ENCODE results near the gene TSEN15. TPM values are rescaled to one million over a fixed set of nuclear protein-coding genes. Genes with fewer than 3 reads are reported as not detected.

Gene TSEN15
- total and polyA plus RNA-seq, 7 donors = 15.9 to 38.7 (median 22.3) TPM

- TF ChIP-seq, protein P1, sequence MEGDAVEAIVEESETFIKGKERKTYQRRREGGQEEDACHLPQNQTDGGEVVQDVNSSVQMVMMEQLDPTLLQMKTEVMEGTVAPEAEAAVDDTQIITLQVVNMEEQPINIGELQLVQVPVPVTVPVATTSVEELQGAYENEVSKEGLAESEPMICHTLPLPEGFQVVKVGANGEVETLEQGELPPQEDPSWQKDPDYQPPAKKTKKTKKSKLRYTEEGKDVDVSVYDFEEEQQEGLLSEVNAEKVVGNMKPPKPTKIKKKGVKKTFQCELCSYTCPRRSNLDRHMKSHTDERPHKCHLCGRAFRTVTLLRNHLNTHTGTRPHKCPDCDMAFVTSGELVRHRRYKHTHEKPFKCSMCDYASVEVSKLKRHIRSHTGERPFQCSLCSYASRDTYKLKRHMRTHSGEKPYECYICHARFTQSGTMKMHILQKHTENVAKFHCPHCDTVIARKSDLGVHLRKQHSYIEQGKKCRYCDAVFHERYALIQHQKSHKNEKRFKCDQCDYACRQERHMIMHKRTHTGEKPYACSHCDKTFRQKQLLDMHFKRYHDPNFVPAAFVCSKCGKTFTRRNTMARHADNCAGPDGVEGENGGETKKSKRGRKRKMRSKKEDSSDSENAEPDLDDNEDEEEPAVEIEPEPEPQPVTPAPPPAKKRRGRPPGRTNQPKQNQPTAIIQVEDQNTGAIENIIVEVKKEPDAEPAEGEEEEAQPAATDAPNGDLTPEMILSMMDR (IDR thresholded peaks at IDR 0.05) = no peak
- intact Hi-C loops (cut with DNase I) = loop anchor here in 1 of 2 donors (10.0 kb wide), 1 partner anchor 404 kb away; no protein-coding TSS in a partner anchor
- DNase-seq (no peak), ATAC-seq (no peak)
- no peaks in the 10 kb centered on the region for H3K36me3 ChIP-seq (ENCODE audit: insufficient read depth in 1 of 2, low read depth in 1 of 2)
- WGBS, 3 donors = 62 to 75% (median 65%) methylated on average over 4 of the region's 4 CpGs
- no peak overlapping the region for H3K4me3 ChIP-seq
- H3K4me1 ChIP-seq = peaks cover 19% of the 10 kb centered on the region
- no peak overlapping the region for H3K27ac ChIP-seq
- no peaks in the 10 kb centered on the region for H3K27me3 ChIP-seq (ENCODE audit: insufficient read depth in 3 of 3, low read length in 2 of 3)
- no peaks in the 10 kb centered on the region for H3K9me3 ChIP-seq
Measured at GRCh38 chr1:184048561-184049240, 2.8 kb upstream of the TSEN15 start.

DNA sequence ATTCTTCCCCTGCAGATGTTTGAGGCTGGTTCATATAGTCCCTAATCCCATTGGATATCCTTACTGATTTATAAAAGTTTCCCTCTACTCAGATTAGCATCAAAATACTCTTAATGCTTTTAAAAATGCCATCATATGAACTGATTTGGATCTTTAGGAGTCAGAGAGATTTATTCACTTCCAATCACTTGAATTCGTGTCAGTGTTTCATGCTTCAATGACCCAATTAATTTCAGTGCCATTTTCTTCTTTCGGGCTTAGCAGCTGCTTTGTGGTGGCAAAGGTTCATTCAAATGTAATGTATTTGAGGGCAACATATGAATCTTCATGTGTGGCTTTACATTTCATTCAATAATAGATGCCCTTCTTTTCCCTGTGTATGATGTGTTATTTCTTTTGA, 2.2 kb upstream of the TSEN15 start:
- peaks cover 23% of the 10 kb centered on the region for H3K4me1 ChIP-seq
- H3K9me3 ChIP-seq = no peaks in the 10 kb centered on the region
- no peaks in the 10 kb centered on the region for H3K27me3 ChIP-seq (ENCODE audit: insufficient read depth in 3 of 3, low read length in 2 of 3)
- TF ChIP-seq, protein P1 (IDR thresholded peaks at IDR 0.05) = no peak
- H3K4me3 ChIP-seq = no peak overlapping the region
- DNase-seq (no peak), ATAC-seq (no peak)
- H3K27ac ChIP-seq = no peak overlapping the region
- 82 to 90% (median 87%) methylated on average over 2 of the region's 2 CpGs for WGBS, 3 donors
- H3K36me3 ChIP-seq (ENCODE audit: insufficient read depth in 1 of 2, low read depth in 1 of 2) = no peaks in the 10 kb centered on the region
- intact Hi-C loops (cut with DNase I) = loop anchor here in 1 of 2 donors (10.0 kb wide), 1 partner anchor 404 kb away; no protein-coding TSS in a partner anchor

- no peaks in the 10 kb centered on the region for H3K9me3 ChIP-seq
- peaks cover 23% of the 10 kb centered on the region for H3K4me1 ChIP-seq
- TF ChIP-seq, protein P1 (IDR thresholded peaks at IDR 0.05) = no peak
- no peaks in the 10 kb centered on the region for H3K27me3 ChIP-seq (ENCODE audit: insufficient read depth in 3 of 3, low read length in 2 of 3)
- no peak overlapping the region for H3K4me3 ChIP-seq
- intact Hi-C loops (cut with DNase I) = loop anchor here in 1 of 2 donors (10.0 kb wide), 1 partner anchor 405 kb away; no protein-coding TSS in a partner anchor
- 84 to 94% (median 91%) methylated on average over 2 of the region's 2 CpGs for WGBS, 3 donors
- no peak overlapping the region for H3K27ac ChIP-seq
- DNase-seq = no peak
- peaks cover 0 to 6% of the 10 kb centered on the region in 2 donors for H3K36me3 ChIP-seq (ENCODE audit: insufficient read depth in 1 of 2, low read depth in 1 of 2)
- no peak for ATAC-seq
Measured at GRCh38 chr1:184049836-184050468, 1.6 kb upstream of the TSEN15 start.

DNA sequence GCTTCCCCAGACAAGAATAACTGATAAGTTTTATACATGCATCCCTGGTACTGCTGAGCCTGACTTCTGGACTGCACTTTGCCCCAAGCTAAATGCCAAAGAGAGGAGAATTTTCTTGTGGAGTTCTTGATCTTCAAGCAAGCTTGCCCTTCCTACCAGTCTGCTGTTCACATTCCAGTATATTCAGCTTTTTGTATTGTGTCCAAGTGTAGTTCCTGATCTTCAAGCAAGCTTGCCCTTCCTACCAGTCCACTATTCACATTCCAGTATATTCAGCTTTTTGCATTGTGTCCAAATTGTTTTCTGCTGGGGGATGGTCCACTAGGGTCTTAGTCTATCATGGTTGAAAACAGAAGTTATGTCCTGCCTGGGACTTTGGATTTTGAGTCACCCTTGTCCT, 894 bp upstream of the TSEN15 start:
- H3K9me3 ChIP-seq = no peaks in the 10 kb centered on the region
- H3K27ac ChIP-seq = peak overlapping the region; percentile 83
- H3K4me3 ChIP-seq = peak overlapping the region; percentile 80

More for the DNA sequence above, 894 bp upstream of the TSEN15 start:
- TF ChIP-seq, protein P1 (IDR thresholded peaks at IDR 0.05) = no peak
- Histone ChIP-seq H3K27me3 (ENCODE audit: insufficient read depth in 3 of 3, low read length in 2 of 3) (no peaks in the 10 kb centered on the region), H3K4me1 (peaks cover 23% of the 10 kb centered on the region), H3K36me3 (ENCODE audit: insufficient read depth in 1 of 2, low read depth in 1 of 2) (peaks cover 0 to 13% of the 10 kb centered on the region in 2 donors)
- DNase-seq = no peak
- ATAC-seq = no peak
- intact Hi-C loops (cut with DNase I) = no loop called here

All from psoas muscle (tissue), 8 donors.